Endodermal cell (in vitro differentiated cells): ENCODE measurements around the gene ACTL10. TPM values are rescaled to one million over a fixed set of nuclear protein-coding genes. Genes with fewer than 3 reads are reported as not detected.
A peak's percentile ranks its signal among the peaks of the same experiment; 100 is the strongest.

Experiments used
- DNase-seq: peaks from one replicate; pipeline ENCODE4 v3.0.0-alpha.2; 2017
- H3K27ac ChIP-seq: 2 replicates; pipeline ENCODE4 v1.5.1; 2013; ENCODE audit warnings: mild to moderate bottlenecking, low read depth, low read length, moderate library complexity
- H3K27me3 ChIP-seq: 2 replicates; pipeline ENCODE4 v1.6.1; 2013; ENCODE audit warnings: mild to moderate bottlenecking, low read length, moderate library complexity; ENCODE audit not compliant: insufficient read depth, control insufficient read depth, poor library complexity, severe bottlenecking
- H3K36me3 ChIP-seq: 2 replicates; pipeline ENCODE4 v1.7.0; 2013; ENCODE audit warnings: mild to moderate bottlenecking, low read length, moderate library complexity; ENCODE audit not compliant: control insufficient read depth, insufficient read depth
- H3K4me1 ChIP-seq: one replicate; pipeline ENCODE4 v1.7.0; 2013; ENCODE audit warnings: low read length; ENCODE audit not compliant: control insufficient read depth, insufficient read depth
- H3K4me3 ChIP-seq: 2 replicates; pipeline ENCODE4 v1.5.1; 2013; ENCODE audit warnings: mild to moderate bottlenecking, low read length, moderate library complexity
- H3K9ac ChIP-seq: 2 replicates; pipeline ENCODE4 v1.6.1; 2013; ENCODE audit warnings: mild to moderate bottlenecking, low read length, moderate library complexity; ENCODE audit not compliant: poor library complexity, severe bottlenecking; ENCODE audit errors: extremely low read depth
- H3K9me3 ChIP-seq: 2 replicates; pipeline ENCODE4 v1.6.1; 2013; ENCODE audit warnings: mild to moderate bottlenecking, low read length, moderate library complexity; ENCODE audit not compliant: control insufficient read depth
- H3K27ac Mint-ChIP-seq: 2 replicates; pipeline ENCODE4 v1.8.0; 2020; ENCODE audit warnings: mixed read lengths
- H3K27me3 Mint-ChIP-seq: 2 replicates; pipeline ENCODE4 v1.8.0; 2021; ENCODE audit warnings: mild to moderate bottlenecking, mixed read lengths; ENCODE audit not compliant: insufficient read depth
- H3K36me3 Mint-ChIP-seq: 2 replicates; pipeline ENCODE4 v1.8.0; 2020; ENCODE audit warnings: low read depth, mixed read lengths
- H3K4me1 Mint-ChIP-seq: 2 replicates; pipeline ENCODE4 v1.8.0; 2020; ENCODE audit warnings: mixed read lengths
- H3K4me3 Mint-ChIP-seq: 2 replicates; pipeline ENCODE4 v1.8.0; 2020; ENCODE audit warnings: mild to moderate bottlenecking, moderate library complexity, mixed read lengths
- H3K9me3 Mint-ChIP-seq: 2 replicates; pipeline ENCODE4 v1.8.0; 2020; ENCODE audit warnings: mild to moderate bottlenecking, mixed read lengths
- WGBS, 2 experiments: methylation state at CpG; one replicate each; pipeline versions ENCODE4 v1.1.5 to v1.1.7; 2013; ENCODE audit warnings: missing lambda C conversion rate in 2 of 2, mixed read lengths in 1 of 2; ENCODE audit not compliant: insufficient coverage in 1 of 2, insufficient read length in 1 of 2; 5-methylcytosine and 5-hydroxymethylcytosine counted together
- total RNA-seq, 2 donors: library from RNA; stranded (reverse); fragmentation: NEBNext Ultra II Directional in 1 of 2; extraction: Animal tissue kit (Norgen Biotek cat#: 25700) in 1 of 2; gene quantifications; 2 replicates in 1 of 2; 3 replicates in 1 of 2; pipeline ENCODE4 v1.2.1, GENCODE V29; 2021
- TF ChIP-seq, protein P1 (sequence below): fragments of 200-600 bp; sonication (generic); conservative IDR thresholded peaks from 2 replicates; pipeline ENCODE4 v1.5.0; 2021; ENCODE audit warnings: antibody characterized with exemption, mild to moderate bottlenecking

The ACTL10 gene
- total RNA-seq, 2 donors from 2014 or later = 0.42 TPM; not detected in 1

GRCh38 chr20:33686100-33686983 is 19.6 kb downstream of the ACTL10 start, which contains the start of gene E2F1:
Gene E2F1 (minus strand): TSS chr20:33686385. CDS start chr20:33686264, 121 bp downstream.
- no peaks in the 10 kb centered on the region for H3K36me3 ChIP-seq
- H3K27ac Mint-ChIP-seq = peak within 1 kb of the TSS; percentile 91
- H3K27ac ChIP-seq = peak within 1 kb of the TSS; percentile 79
- H3K9me3 Mint-ChIP-seq = no peaks in the 10 kb centered on the region
- H3K9me3 ChIP-seq = no peaks in the 10 kb centered on the region
- DNase-seq = peak; percentile 99
- peak within 1 kb of the TSS; percentile 88 for H3K4me3 ChIP-seq
- 3 to 6% methylated on average over 24 to 101 of the region's 101 CpGs for WGBS, 2 experiments
- H3K9ac ChIP-seq = peak within 1 kb of the TSS; percentile 57
- TF ChIP-seq, protein P1, sequence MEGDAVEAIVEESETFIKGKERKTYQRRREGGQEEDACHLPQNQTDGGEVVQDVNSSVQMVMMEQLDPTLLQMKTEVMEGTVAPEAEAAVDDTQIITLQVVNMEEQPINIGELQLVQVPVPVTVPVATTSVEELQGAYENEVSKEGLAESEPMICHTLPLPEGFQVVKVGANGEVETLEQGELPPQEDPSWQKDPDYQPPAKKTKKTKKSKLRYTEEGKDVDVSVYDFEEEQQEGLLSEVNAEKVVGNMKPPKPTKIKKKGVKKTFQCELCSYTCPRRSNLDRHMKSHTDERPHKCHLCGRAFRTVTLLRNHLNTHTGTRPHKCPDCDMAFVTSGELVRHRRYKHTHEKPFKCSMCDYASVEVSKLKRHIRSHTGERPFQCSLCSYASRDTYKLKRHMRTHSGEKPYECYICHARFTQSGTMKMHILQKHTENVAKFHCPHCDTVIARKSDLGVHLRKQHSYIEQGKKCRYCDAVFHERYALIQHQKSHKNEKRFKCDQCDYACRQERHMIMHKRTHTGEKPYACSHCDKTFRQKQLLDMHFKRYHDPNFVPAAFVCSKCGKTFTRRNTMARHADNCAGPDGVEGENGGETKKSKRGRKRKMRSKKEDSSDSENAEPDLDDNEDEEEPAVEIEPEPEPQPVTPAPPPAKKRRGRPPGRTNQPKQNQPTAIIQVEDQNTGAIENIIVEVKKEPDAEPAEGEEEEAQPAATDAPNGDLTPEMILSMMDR = peak; percentile 60
- H3K27me3 ChIP-seq = no peaks in the 10 kb centered on the region
- peak within 1 kb of the TSS; percentile 79 for H3K4me3 Mint-ChIP-seq
- H3K27me3 Mint-ChIP-seq = peaks cover 5% of the 10 kb centered on the region
- peaks cover 10% of the 10 kb centered on the region for H3K4me1 ChIP-seq
- no peaks in the 10 kb centered on the region for H3K36me3 Mint-ChIP-seq
- H3K4me1 Mint-ChIP-seq = peaks cover 34% of the 10 kb centered on the region

GRCh38 chr20:33686984-33687366 is 20.2 kb downstream of the ACTL10 start:
- Mint-ChIP-seq H3K4me3 (peak overlapping the region; percentile 79), H3K36me3 (no peaks in the 10 kb centered on the region), H3K27me3 (peaks cover 6% of the 10 kb centered on the region), H3K9me3 (no peaks in the 10 kb centered on the region), H3K27ac (peak overlapping the region; percentile 27), H3K4me1 (peaks cover 34% of the 10 kb centered on the region)
- TF ChIP-seq, protein P1 = no peak
- Histone ChIP-seq H3K4me3 (peak overlapping the region; percentile 66), H3K36me3 (no peaks in the 10 kb centered on the region), H3K27ac (no peak overlapping the region), H3K4me1 (peaks cover 10% of the 10 kb centered on the region), H3K9me3 (no peaks in the 10 kb centered on the region), H3K9ac (no peak overlapping the region), H3K27me3 (no peaks in the 10 kb centered on the region)
- no peak for DNase-seq
- 87 to 89% methylated on average over 10 to 14 of the region's 14 CpGs for WGBS, 2 experiments

DNA sequence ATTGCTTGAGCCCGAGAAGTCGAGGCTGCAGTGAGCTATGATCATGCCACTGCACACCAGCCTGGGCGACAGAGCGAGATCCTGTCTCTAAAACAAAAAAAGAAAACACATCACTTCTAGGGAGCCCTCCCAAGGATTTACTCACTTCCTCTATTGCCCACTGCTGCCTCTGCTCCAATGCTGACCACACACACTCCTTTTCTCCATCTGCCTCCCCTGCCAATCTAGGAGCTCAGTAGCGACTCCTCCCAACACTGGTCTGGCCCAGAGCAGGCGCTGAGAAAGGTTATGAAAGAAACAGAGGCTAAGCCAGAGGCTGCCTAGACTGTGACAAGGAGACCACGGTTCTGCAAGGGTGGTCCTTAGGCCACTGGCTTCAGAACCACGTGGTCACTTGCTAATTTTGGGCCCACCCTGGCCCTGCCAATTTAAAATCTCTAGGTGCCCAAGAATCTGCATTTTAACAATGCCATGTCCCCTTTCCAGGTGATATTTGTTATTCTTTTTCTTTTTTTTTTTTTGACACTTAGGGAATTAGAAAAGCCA is 20.7 kb downstream of the ACTL10 start:
- Histone ChIP-seq H3K27ac (no peak overlapping the region), H3K4me3 (no peak overlapping the region), H3K4me1 (peaks cover 10% of the 10 kb centered on the region), H3K9ac (no peak overlapping the region), H3K27me3 (no peaks in the 10 kb centered on the region), H3K36me3 (no peaks in the 10 kb centered on the region), H3K9me3 (no peaks in the 10 kb centered on the region)
- Mint-ChIP-seq H3K4me3 (no peak overlapping the region), H3K36me3 (no peaks in the 10 kb centered on the region), H3K9me3 (no peaks in the 10 kb centered on the region), H3K4me1 (peaks cover 33% of the 10 kb centered on the region), H3K27ac (no peak overlapping the region), H3K27me3 (peaks cover 8% of the 10 kb centered on the region)
- DNase-seq = no peak
- WGBS, 2 experiments = 84 to 85% methylated on average over 6 to 8 of the region's 8 CpGs
- TF ChIP-seq, protein P1 = no peak
